ENCODE measurements around the gene SRRM4. TPM values are rescaled to one million over a fixed set of nuclear protein-coding genes. Genes with fewer than 3 reads are reported as not detected.

Gene SRRM4
- polyA plus RNA-seq, 1 donor (not counting 4 experiments of a cell fraction or from before 2014, with no cell fraction given) = not detected

DNA sequence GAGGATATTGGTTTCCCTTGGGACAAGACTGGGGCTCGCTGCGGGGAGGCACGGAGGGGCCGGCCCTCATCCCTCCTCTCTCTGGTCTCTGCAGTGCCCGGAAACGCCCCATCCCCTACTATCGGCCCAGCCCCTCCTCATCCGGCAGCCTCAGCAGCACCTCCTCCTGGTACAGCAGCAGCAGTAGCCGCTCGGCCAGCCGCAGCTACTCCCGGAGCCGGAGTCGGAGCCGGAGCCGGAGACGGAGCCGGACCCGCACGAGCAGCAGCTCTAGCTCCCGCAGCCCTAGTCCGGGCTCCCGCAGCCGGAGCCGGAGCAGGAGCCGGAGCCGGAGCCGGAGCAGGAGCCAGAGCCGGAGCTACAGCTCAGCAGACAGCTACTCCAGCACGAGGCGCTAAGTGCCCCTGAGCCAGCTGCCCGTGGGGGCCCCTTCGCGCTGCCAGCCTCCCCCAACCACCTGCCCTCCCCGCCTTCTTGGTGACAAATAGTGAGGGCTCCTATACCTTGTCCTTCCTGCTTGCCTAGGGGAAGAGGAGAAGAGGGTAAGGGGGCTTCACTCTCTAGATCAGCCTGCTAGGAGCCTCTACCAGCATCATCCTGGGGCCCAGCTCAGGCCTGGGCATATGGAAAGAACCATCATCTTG, 175.2 kb downstream of the SRRM4 start:
- dilution Hi-C loops (cut with MboI; ENCODE audit: extremely low pct_ligation_motif_present, low sequenced_read_pairs) = no loop called here
- H2AFZ ChIP-seq (ENCODE audit: control insufficient read depth, low read length) = no peak overlapping the region
- H3K27ac ChIP-seq (ENCODE audit: control insufficient read depth, insufficient read depth, low read length) = no peak overlapping the region
- H3K27me3 ChIP-seq (ENCODE audit: control insufficient read depth, extremely low read depth, insufficient read depth, low read length) = no peaks in the 10 kb centered on the region
- no peaks in the 10 kb centered on the region for H3K36me3 ChIP-seq (ENCODE audit: control insufficient read depth in 2 of 2, extremely low read depth in 1 of 2, insufficient read depth in 2 of 2, low read length in 2 of 2)
- no peak for DNase-seq (ENCODE audit: low read depth, low spot score)
- no peak overlapping the region for H3K4me3 ChIP-seq (ENCODE audit: control insufficient read depth in 2 of 3, extremely low read depth in 1 of 3, insufficient read depth in 2 of 3, low read depth in 1 of 3, low read length in 3 of 3)
- no peaks in the 10 kb centered on the region for H3K9me1 ChIP-seq (ENCODE audit: control insufficient read depth, extremely low read depth, insufficient read depth, low read length)
- no peaks in the 10 kb centered on the region for H4K20me1 ChIP-seq (ENCODE audit: control insufficient read depth, extremely low read depth, insufficient read depth, low read length)
- H3K79me2 ChIP-seq (ENCODE audit: control insufficient read depth, insufficient read depth, low read length) = no peaks in the 10 kb centered on the region
- FAIRE-seq = no peak
- no peaks in the 10 kb centered on the region for H3K4me1 ChIP-seq (ENCODE audit: control insufficient read depth, extremely low read depth, insufficient read depth, low read length)
- TF ChIP-seq CTCF (optimal IDR thresholded peaks at IDR 0.05 in 1 of 3, IDR thresholded peaks at IDR 0.05 in 1 of 3, conservative IDR thresholded peaks at IDR 0.05 in 1 of 3; ENCODE audit: extremely low read depth in 1 of 3, insufficient read depth in 2 of 3, low read length in 3 of 3) (no peak), EZH2 (IDR thresholded peaks at IDR 0.05; ENCODE audit: low read length) (no peak)
- no peaks in the 10 kb centered on the region for H3K9me3 ChIP-seq (ENCODE audit: control insufficient read depth, low read depth, low read length)
- H3K4me2 ChIP-seq (ENCODE audit: control insufficient read depth, extremely low read depth, insufficient read depth, low read depth, low read length) = no peak overlapping the region
- no peak overlapping the region for H3K9ac ChIP-seq (ENCODE audit: control insufficient read depth, extremely low read depth, insufficient read depth, low read length)

DNA sequence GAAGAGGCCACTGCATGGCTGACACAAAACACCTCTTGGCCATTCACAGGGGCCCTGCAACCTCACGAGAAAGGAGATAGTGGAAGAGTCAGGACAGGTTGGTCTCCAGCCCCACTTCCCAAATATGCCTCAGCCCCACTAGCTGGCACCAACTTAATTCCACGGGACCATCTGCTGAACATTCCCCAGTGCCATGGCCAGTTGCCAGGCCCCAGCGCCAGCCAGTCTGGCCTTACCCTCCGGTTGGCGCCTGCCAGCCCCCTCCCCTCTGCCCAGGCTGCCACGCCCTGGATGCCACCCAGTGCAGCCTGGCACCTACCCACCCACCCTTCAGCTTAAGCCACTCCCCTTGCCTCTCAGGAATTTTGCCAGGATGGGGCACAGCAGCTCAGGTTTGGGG, 176.2 kb downstream of the SRRM4 start:
- no peaks in the 10 kb centered on the region for H4K20me1 ChIP-seq (ENCODE audit: control insufficient read depth, extremely low read depth, insufficient read depth, low read length)
- FAIRE-seq (no peak), DNase-seq (ENCODE audit: low read depth, low spot score) (no peak)
- no peak for TF ChIP-seq CTCF (optimal IDR thresholded peaks at IDR 0.05 in 1 of 3, IDR thresholded peaks at IDR 0.05 in 1 of 3, conservative IDR thresholded peaks at IDR 0.05 in 1 of 3; ENCODE audit: extremely low read depth in 1 of 3, insufficient read depth in 2 of 3, low read length in 3 of 3)
- no peak for TF ChIP-seq EZH2 (IDR thresholded peaks at IDR 0.05; ENCODE audit: low read length)
- no peak overlapping the region for H3K9ac ChIP-seq (ENCODE audit: control insufficient read depth, extremely low read depth, insufficient read depth, low read length)
- H3K27me3 ChIP-seq (ENCODE audit: control insufficient read depth, extremely low read depth, insufficient read depth, low read length) = no peaks in the 10 kb centered on the region
- no peak overlapping the region for H2AFZ ChIP-seq (ENCODE audit: control insufficient read depth, low read length)
- H3K4me2 ChIP-seq (ENCODE audit: control insufficient read depth, extremely low read depth, insufficient read depth, low read depth, low read length) = no peak overlapping the region
- H3K4me3 ChIP-seq (ENCODE audit: control insufficient read depth in 2 of 3, extremely low read depth in 1 of 3, insufficient read depth in 2 of 3, low read depth in 1 of 3, low read length in 3 of 3) = no peak overlapping the region
- no peak overlapping the region for H3K27ac ChIP-seq (ENCODE audit: control insufficient read depth, insufficient read depth, low read length)
- no peaks in the 10 kb centered on the region for H3K79me2 ChIP-seq (ENCODE audit: control insufficient read depth, insufficient read depth, low read length)
- H3K4me1 ChIP-seq (ENCODE audit: control insufficient read depth, extremely low read depth, insufficient read depth, low read length) = no peaks in the 10 kb centered on the region
- H3K36me3 ChIP-seq (ENCODE audit: control insufficient read depth in 2 of 2, extremely low read depth in 1 of 2, insufficient read depth in 2 of 2, low read length in 2 of 2) = no peaks in the 10 kb centered on the region
- no peaks in the 10 kb centered on the region for H3K9me1 ChIP-seq (ENCODE audit: control insufficient read depth, extremely low read depth, insufficient read depth, low read length)
- dilution Hi-C loops (cut with MboI; ENCODE audit: extremely low pct_ligation_motif_present, low sequenced_read_pairs) = no loop called here
- no peaks in the 10 kb centered on the region for H3K9me3 ChIP-seq (ENCODE audit: control insufficient read depth, low read depth, low read length)

Data from keratinocyte (primary cell).